Activated CD4-positive, alpha-beta T cell treated with anti-CD3 and anti-CD28 coated beads, Interleukin-2, amount 50 U/mL, for 24 hours (primary cell): ENCODE results near the gene ZNHIT1.
"Not testable (repeated sequence)": the region's sequence is repeated elsewhere in the genome, so short reads cannot be mapped to it uniquely, and the experiment has no call there.

Experiments used
- DNase-seq, 2 donors: peaks; one replicate each; pipeline ENCODE4 v3.0.0-alpha.2; 2020; ENCODE audit warnings: low read depth in 1 of 2, low spot score in 1 of 2

Gene ZNHIT1

GRCh38 chr7:101186844-101187428 lies 31.0 kb upstream of the ZNHIT1 start:
- no peak for DNase-seq

- no peak for DNase-seq
Measured at GRCh38 chr7:101189109-101189508, 28.9 kb upstream of the ZNHIT1 start.

GRCh38 chr7:101195884-101196283 lies 22.1 kb upstream of the ZNHIT1 start:
- no peak for DNase-seq

GRCh38 chr7:101197991-101198390 lies 20.0 kb upstream of the ZNHIT1 start:
- no peak for DNase-seq

GRCh38 chr7:101198476-101198875 lies 19.5 kb upstream of the ZNHIT1 start:
- DNase-seq: no peak

GRCh38 chr7:101199522-101199921 lies 18.4 kb upstream of the ZNHIT1 start:
- DNase-seq: not testable (repeated sequence)

- DNase-seq: no peak
Measured at GRCh38 chr7:101200504-101200861, 17.5 kb upstream of the ZNHIT1 start.

- no peak for DNase-seq
Measured at GRCh38 chr7:101200862-101201599, 16.9 kb upstream of the ZNHIT1 start, which contains the start of gene MOGAT3. TSS of gene MOGAT3 (minus strand) at chr7:101201036. CDS start at chr7:101200854, 182 bp downstream.

GRCh38 chr7:101201695-101202602 lies 16.0 kb upstream of the ZNHIT1 start:
- no peak for DNase-seq

- no peak for DNase-seq
Measured at GRCh38 chr7:101202603-101202918, 15.4 kb upstream of the ZNHIT1 start.

GRCh38 chr7:101203740-101204738 lies 13.9 kb upstream of the ZNHIT1 start:
- DNase-seq: not testable (repeated sequence)

- DNase-seq: no peak
Measured at GRCh38 chr7:101205901-101206664, 11.9 kb upstream of the ZNHIT1 start.

- DNase-seq: no peak
Measured at GRCh38 chr7:101206665-101207042, 11.3 kb upstream of the ZNHIT1 start.

GRCh38 chr7:101207459-101207858 lies 10.5 kb upstream of the ZNHIT1 start:
- no peak for DNase-seq

GRCh38 chr7:101208794-101209193 lies 9.2 kb upstream of the ZNHIT1 start:
- DNase-seq: no peak

GRCh38 chr7:101210143-101210542 lies 7.8 kb upstream of the ZNHIT1 start:
- no peak for DNase-seq

GRCh38 chr7:101211501-101211900 lies 6.5 kb upstream of the ZNHIT1 start:
- no peak for DNase-seq

GRCh38 chr7:101212014-101212413 lies 6.0 kb upstream of the ZNHIT1 start:
- no peak for DNase-seq

- no peak for DNase-seq
Measured at GRCh38 chr7:101216001-101216859, 1.7 kb upstream of the ZNHIT1 start.
